ENCODE measurements around the gene EPHB1.

The EPHB1 gene

DNA sequence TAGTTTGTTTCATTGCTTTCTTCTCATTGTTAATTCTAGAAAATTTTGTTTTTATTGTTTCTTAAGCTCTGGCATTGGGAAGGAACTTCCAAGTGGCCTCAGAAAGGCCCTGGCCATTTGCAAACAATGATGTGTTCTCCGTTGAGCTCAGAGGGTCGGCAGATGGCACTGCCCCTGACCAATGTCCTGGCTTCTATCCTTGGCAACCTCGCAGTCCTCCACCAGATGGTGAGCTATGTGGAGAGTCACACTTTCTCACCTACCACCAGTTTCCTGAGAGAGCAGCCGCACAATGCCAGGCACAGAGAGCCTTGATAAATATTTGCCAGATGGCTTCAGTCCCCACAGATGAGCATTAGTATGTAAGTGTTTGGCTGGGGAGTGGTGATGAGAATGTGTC lies 343.7 kb downstream of the EPHB1 start:
- peak; percentile 11 for DNase-seq

- peak; percentile 62 for DNase-seq
These were observed 345.5 kb downstream of the EPHB1 start for GRCh38 chr3:135140591-135140990.

DNA sequence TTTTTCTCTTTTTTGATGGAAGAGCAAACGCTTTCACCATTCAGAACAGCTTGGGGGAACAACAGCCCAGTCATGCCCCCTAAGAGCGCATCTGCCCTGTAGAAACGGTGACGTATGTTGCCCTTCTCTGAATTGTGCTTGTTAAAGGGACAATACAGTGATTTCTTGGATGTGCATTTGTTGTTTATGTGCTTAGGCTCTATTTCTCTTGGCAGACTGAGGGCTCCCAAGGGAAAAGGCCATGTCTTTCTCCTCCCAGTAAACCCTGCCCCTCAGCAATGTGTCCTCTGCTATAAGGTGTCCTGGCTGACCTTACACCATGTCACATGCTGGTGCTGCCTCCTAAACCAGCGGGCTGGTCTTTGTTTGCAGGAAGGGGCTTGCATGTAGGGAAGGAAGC lies 346.1 kb downstream of the EPHB1 start:
- peak; percentile 47 for DNase-seq

DNA sequence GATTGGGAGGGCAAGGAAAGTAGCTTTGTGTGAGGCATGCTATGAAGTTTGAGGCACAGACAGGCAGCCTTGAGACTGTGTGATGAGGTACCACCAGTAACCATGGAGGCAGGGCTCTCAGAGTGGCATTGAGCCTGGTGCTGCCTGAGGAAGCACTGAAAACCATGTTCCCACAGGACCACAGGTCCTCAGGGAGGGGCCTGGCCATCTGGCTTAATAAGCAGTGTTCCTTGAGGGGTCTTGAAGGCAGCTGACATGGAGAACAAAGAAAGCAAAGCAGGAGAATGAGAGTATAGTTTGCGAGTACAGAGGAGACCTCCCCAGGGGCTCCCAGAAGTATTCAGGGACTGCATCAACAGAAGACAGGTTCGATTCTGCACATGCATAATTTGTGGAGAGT lies 346.6 kb downstream of the EPHB1 start:
- DNase-seq: peak; percentile 40

DNA sequence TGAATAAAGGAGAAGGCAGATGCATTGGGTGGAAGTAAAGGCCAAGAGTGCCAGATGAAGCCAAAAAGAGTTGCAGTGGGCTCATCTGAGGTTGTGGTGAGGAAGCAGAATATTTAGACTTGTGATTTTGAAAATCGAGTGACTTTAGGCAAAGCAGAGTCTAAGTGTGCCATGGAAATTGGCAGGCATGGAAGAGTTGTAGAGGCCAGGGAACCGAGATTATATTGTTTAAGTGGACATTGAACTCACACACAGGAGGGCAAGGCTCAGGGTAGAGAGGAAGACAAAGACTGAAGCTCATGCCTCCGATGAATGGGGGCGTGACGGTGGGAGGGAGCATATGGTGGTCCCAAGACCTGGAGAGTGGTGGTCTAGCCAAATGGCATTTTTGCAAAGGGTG lies 347.5 kb downstream of the EPHB1 start:
- DNase-seq: no peak

DNA sequence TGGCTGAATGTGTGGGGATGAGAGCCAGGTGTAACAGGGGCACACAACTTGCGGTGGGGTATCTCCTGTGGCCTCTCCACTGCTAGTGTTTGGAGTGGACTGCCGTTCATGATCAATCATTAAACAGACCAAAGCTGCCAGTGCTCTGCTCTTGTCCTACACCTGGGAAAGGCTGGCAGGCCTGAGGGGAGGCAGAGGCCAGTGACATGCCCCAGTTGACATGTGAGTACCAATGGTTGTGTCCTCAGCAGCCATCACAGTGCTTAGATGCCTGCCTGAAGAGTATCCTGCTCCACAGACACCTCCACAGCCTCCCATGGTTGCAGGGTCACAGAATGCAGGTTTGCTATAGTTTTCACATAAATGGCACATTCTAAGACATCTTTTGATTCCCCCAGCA lies 348.4 kb downstream of the EPHB1 start:
- DNase-seq: no peak

DNA sequence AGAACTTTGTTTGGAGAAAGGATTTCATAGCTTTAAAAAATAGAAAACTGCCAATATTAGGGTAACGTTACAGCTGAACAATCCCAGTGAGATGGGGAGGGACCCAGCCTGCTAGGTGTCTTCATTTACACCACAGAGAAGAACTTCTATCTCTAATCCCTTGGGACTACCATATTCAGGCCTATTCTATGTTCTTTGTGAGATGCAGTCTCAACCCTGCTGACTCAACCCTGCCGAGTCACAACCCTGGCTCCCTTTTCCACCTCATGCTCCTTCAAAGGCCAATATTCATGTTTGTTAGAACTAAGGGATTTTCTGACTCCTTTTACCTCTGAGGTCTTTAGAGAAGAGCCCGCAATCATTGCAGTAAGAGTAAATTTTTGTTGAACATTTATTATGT lies 350.5 kb downstream of the EPHB1 start:
- no peak for DNase-seq

- no peak for DNase-seq
These were observed 352.6 kb downstream of the EPHB1 start for GRCh38 chr3:135147657-135148056.

DNA sequence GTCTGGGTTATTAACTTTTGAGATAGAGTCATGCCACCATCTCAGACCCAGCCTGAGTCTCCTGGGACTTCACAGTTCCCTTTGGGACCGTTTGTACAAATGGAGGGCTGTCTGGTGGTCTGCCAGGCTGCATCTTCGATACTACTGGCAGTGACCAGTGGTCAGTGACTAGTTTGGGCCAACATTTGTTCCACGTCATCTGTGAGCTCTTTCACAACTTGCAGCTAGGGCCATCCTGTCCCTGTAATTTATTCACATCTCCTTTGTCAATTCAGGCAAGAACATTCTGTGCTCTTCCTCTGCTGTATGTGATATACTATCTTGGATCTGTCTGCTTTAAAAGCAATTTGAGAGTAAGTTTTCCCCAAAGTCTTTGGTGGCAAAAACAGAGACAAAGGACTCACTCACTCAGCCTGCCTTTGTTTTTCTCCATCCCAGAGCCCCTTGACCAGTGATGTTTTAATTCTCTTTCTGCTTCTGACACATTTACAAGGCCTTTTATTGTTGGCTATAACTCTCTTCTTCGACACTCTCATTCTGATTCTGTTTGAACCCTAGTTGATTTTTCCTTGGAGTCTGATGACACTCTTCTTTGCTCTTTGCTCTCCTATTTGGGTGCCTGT lies 353.4 kb downstream of the EPHB1 start:
- DNase-seq: no peak

DNA sequence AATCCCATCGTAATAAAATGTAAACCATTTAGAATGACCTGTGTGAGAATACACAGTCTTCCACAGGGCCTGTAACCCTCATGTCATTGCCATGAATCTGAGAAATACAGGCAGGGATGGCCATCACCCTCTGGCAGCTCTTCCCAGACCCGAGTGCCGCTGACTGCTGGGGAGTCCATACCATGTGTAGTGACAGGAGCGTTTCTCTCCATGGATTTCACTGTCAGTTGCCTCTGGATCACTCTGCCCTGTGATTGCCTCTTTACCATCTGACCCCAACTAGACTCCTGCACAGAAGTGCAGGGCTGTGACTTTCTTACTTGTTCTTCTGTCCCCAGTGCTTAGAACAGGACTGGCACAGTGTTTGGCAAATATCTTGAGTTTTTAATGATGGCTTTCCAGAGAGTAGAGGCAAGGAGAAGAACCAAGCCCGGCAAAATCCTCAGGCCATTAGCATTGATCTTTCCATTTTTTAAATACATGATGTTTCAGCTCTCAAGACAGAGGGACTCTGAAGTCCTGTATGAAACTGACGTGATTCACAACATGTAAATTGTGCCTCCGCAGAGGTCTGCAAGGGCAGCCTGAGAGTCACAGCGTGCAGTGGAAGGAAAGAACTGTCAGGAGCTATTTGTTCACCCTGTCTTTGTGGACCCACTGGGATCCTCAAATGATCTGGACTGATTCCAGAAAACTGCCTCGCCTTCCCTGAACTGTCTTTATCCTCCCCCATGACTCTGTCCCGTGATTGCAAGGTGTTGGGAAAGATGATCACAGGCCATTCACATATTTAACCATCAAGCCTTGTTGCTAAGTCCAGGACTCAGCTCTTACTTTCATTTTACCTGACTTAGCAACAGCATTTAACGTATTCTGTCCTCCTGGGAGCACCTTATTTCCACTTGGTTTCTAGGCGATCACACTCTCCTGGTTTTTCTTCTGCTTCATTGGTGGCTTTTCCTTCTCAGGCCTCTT lies 354.9 kb downstream of the EPHB1 start:
- no peak for DNase-seq

GRCh38 chr3:135154186-135154585 lies 359.1 kb downstream of the EPHB1 start:
- no peak for DNase-seq

- no peak for DNase-seq
These were observed 360.2 kb downstream of the EPHB1 start for GRCh38 chr3:135155228-135155627.

DNA sequence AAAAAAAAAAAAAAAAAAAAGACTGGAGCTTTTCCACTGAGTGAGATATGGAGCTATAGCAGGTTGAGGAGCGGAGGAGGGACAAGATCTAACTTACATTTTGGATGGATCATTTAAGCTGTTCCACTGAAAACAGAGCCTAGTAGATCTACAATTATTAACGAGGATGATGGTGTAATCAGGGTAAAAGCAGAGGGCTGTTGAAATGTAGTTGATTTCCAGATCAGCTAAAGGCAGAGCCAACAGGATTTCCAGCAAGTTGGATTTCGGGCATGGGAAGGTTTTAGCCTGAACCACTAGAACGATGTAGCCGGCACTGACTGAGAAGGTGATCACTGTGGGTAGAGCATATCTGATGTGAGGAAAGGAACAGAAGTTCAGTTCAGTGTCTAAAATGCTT lies 360.7 kb downstream of the EPHB1 start:
- no peak for DNase-seq

GRCh38 chr3:135157045-135157740 lies 362.1 kb downstream of the EPHB1 start:
- no peak for DNase-seq

DNA sequence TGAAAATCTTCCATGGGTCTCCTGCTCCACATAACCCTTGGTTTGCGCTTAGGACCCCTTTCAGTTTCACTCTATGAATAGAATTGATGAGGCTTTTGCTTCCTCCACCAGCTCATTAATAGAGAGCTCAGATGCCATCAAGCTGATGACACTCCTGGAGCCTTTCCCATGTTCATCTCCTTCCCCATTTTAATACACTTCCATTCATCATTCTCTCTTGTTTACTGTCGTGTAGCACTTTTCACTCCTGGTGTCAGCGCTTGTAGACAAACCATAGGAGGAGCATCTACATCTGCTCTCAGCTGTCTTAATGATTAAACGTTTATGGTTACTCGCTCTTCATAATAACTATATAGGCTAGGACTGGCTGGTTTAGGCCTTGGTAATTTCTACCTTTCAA lies 363.5 kb downstream of the EPHB1 start:
- no peak for DNase-seq

DNA sequence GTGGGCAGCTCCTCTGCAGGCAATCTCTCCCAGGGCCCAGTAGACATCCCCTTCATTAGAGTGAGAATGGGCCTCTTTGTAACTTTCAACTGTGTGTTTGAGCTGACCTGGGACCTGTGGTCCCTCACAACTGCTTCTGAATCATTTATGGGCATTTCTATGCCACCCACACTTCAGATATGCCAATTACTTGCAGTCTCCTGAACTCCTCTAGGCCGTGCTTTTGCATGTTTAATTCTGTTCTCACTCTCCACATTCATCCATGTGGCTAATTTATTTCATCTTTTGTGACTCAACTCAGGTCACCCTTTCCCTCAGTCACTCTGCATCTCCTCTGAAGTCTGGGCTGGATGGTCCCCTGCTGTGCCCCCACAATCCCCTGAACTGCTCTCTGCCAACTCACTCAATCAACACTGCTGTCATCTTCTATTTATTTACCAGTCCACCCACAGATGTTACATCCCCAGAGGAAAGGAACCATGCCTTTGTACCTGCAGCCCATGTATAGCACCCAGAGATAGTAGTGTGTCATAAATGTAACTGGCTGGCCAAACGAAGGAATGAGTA lies 364.7 kb downstream of the EPHB1 start:
- DNase-seq: peak; percentile 74

DNA sequence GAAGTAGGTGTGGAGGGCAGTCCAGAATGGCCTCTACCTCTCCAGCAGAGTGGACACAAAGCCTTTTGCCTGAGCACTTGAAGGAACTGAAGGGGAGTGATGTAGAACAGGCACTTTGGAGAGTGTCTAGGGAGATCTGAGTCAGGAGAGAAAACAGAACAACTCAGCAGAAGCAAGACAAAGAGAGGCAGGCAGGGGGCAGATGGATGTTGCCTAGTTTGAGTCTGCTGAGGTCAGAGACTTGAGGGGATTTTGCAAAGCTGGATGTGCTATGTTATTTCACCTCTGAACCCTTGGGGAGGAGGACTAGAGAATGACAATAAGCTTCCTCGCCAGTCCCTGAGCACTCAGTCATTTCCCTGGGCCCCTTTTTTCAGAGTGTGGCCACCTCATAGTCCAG lies 366.4 kb downstream of the EPHB1 start:
- no peak for DNase-seq

GRCh38 chr3:135163701-135164100 lies 368.6 kb downstream of the EPHB1 start:
- no peak for DNase-seq

GRCh38 chr3:135165260-135165659 lies 370.2 kb downstream of the EPHB1 start:
- no peak for DNase-seq

GRCh38 chr3:135166266-135166825 lies 371.3 kb downstream of the EPHB1 start:
- no peak for DNase-seq

DNA sequence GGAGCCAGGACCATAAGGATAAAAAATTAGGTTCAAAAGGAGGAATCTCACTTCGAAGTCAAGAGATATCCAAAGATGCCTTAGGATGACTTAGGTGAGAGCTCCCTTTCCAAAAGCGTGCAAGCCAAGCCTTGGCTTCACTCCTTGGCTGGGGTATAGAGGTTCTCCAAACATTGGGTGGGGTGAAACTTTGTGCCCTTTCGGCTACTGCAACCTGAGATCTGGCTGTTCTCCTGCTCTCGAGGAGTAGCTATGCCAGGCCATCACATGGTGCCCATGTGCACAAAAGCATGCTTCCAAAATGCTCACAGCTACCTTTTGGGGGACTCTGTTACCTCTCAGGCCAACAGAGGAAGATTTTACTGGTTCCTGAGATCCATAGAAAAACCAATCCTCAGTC lies 373.8 kb downstream of the EPHB1 start:
- no peak for DNase-seq

- DNase-seq: no peak
These were observed 374.6 kb downstream of the EPHB1 start for GRCh38 chr3:135169651-135170050.

DNA sequence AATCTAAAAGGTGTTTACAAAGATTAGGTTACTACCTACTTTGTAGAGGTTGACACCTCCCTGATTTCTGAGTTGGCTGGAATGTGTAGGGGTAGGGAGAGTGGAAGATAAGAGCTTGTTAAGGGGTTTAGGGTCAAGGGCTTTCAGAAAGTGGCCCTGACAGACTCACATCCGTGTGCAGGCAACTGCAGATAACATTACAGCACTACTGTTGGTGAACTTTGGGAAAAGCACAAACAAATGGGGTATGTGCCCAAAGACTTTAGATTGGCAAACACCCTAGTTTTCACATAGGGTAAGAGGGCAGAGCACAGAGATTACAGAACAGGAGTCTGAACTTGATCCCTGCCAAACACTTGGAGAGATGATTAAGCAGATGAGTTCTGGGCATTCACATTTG lies 375.7 kb downstream of the EPHB1 start:
- DNase-seq: no peak
